Osteoblast (primary cell): Measurements from ENCODE around the gene TMEM61. TPM values are rescaled to one million over a fixed set of nuclear protein-coding genes. Genes with fewer than 3 reads are reported as not detected.
"Not testable (repeated sequence)": the region's sequence is repeated elsewhere in the genome, so short reads cannot be mapped to it uniquely, and the experiment has no call there.

Experiments
- DNase-seq: peaks from one replicate; pipeline ENCODE4 v3.0.0; 2011; ENCODE audit warnings: low spot score, mixed read lengths; ENCODE audit not compliant: insufficient read length; ENCODE audit errors: missing footprints
- H2AFZ ChIP-seq: 2 replicates; pipeline ENCODE4 v1.6.0; 2011; ENCODE audit warnings: mild to moderate bottlenecking, low read length
- H3K27ac ChIP-seq: 2 replicates; pipeline ENCODE4 v1.5.1; 2011; ENCODE audit warnings: mild to moderate bottlenecking, low read depth, low read length, moderate library complexity
- H3K27me3 ChIP-seq: 2 replicates; pipeline ENCODE4 v1.6.0; 2012; ENCODE audit warnings: mild to moderate bottlenecking, control low read depth, inconsistent platforms, low read length, moderate library complexity; ENCODE audit not compliant: insufficient read depth
- H3K36me3 ChIP-seq: 2 replicates; pipeline ENCODE4 v1.5.1; 2011; ENCODE audit warnings: mild to moderate bottlenecking, low read length, control low read depth, moderate library complexity; ENCODE audit not compliant: insufficient read depth
- H3K4me1 ChIP-seq: 2 replicates; pipeline ENCODE4 v1.5.1; 2011; ENCODE audit warnings: mild to moderate bottlenecking, low read length, control low read depth, moderate library complexity; ENCODE audit not compliant: insufficient read depth
- H3K4me2 ChIP-seq: 2 replicates; pipeline ENCODE4 v1.6.0; 2011; ENCODE audit warnings: mild to moderate bottlenecking, low read length; ENCODE audit not compliant: insufficient read depth
- H3K4me3 ChIP-seq: fragments of 200-600 bp; sonication (generic); 3 replicates; pipeline ENCODE4 v1.5.1; 2012; ENCODE audit warnings: mild to moderate bottlenecking, low read length, inconsistent platforms; ENCODE audit not compliant: insufficient read depth
- H3K79me2 ChIP-seq: 2 replicates; pipeline ENCODE4 v1.6.0; 2012; ENCODE audit warnings: mild to moderate bottlenecking, low read length, control low read depth, inconsistent platforms; ENCODE audit not compliant: insufficient read depth
- H3K9me3 ChIP-seq: 2 replicates; pipeline ENCODE4 v1.5.1; 2011; ENCODE audit warnings: low read depth, low read length, control low read depth
- H4K20me1 ChIP-seq: 2 replicates; pipeline ENCODE4 v1.6.0; 2012; ENCODE audit warnings: mild to moderate bottlenecking, low read length, control low read depth; ENCODE audit not compliant: insufficient read depth
- total RNA-seq: library from RNA; depleted of rRNA; stranded (reverse); fragments of >200 nt; gene quantifications from 2 replicates; pipeline ENCODE4 v1.2.3, GENCODE V29; 2012
- TF ChIP-seq, protein P1 (sequence below): IDR thresholded peaks from 2 replicates; pipeline ENCODE4 v1.5.1; 2011; ENCODE audit warnings: mild to moderate bottlenecking, low read depth, low read length, moderate library complexity; ENCODE audit errors: extremely low read depth

TMEM61 gene
- total RNA-seq, 1 donor, result not detected

DNA sequence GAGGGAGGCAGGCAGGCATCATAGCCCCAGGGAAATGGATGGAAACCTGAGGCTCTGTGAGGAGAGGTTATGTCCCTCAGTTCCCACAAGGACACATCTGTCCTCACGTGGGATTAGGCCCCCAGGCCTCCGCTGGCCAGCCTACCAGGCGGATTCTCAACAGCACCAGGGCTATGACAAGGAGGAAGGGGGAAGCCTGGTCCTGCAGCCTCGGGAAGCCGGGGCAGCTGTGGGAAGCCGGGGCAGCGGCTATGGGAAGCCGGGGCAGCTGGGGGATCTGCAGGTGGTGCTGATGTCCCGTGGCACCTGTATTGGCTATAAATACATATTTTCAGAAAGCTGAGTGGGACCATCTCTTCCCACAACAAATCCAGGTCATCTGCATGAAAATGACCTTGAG, 38.0 kb downstream of the TMEM61 start:
- H3K27me3 ChIP-seq, result peaks cover 9% of the 10 kb centered on the region
- TF ChIP-seq, protein P1, sequence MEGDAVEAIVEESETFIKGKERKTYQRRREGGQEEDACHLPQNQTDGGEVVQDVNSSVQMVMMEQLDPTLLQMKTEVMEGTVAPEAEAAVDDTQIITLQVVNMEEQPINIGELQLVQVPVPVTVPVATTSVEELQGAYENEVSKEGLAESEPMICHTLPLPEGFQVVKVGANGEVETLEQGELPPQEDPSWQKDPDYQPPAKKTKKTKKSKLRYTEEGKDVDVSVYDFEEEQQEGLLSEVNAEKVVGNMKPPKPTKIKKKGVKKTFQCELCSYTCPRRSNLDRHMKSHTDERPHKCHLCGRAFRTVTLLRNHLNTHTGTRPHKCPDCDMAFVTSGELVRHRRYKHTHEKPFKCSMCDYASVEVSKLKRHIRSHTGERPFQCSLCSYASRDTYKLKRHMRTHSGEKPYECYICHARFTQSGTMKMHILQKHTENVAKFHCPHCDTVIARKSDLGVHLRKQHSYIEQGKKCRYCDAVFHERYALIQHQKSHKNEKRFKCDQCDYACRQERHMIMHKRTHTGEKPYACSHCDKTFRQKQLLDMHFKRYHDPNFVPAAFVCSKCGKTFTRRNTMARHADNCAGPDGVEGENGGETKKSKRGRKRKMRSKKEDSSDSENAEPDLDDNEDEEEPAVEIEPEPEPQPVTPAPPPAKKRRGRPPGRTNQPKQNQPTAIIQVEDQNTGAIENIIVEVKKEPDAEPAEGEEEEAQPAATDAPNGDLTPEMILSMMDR, result no peak

DNA sequence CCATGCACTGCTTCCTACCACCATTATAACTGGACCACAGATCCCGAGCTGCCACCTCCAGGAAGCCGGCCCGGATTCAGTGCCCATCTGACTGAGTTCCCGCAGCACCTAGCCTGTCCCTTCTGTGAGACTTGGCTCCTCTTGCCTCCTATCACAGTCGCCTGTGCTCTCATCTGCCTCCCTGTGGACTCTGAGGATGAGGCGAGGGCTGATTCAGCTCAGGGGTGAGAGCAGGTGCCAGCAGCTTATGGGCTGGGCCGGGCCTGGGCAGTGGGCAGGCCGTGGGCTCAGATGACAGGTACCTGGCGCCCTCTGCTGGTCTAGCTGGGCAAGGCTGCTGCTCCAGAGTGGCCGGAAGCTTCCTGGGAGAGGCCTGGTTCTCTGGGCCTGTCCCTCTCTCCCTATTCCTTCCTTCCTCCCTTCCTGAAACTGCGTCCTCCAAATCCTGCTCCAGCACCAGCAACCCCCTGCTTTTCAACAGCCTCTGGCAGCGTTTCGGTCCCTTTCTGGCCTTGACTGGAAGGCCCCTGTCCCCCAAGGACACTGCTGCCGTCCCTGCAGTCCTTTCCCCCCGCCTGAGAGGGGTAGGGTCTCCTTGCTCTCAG, 41.6 kb downstream of the TMEM61 start:
- H3K9me3 ChIP-seq, result no peaks in the 10 kb centered on the region
- no peaks in the 10 kb centered on the region for H3K36me3 ChIP-seq
- peak; percentile 97 for DNase-seq
- H3K27ac ChIP-seq, result no peak overlapping the region
- H2AFZ ChIP-seq, result peak overlapping the region; percentile 91
- peaks cover 4% of the 10 kb centered on the region for H3K27me3 ChIP-seq
- TF ChIP-seq, protein P1, result peak; percentile 97
- no peaks in the 10 kb centered on the region for H3K79me2 ChIP-seq
- no peaks in the 10 kb centered on the region for H3K4me1 ChIP-seq
- H4K20me1 ChIP-seq, result no peaks in the 10 kb centered on the region
- no peak overlapping the region for H3K4me2 ChIP-seq
- no peak overlapping the region for H3K4me3 ChIP-seq

More for the DNA sequence above, 38.0 kb downstream of the TMEM61 start:
- DNase-seq, result no peak
- Histone ChIP-seq H2AFZ (no peak overlapping the region), H4K20me1 (no peaks in the 10 kb centered on the region), H3K9me3 (no peaks in the 10 kb centered on the region), H3K27ac (no peak overlapping the region), H3K4me2 (no peak overlapping the region), H3K4me1 (peaks cover 15% of the 10 kb centered on the region), H3K4me3 (no peak overlapping the region), H3K36me3 (no peaks in the 10 kb centered on the region), H3K79me2 (no peaks in the 10 kb centered on the region)

DNA sequence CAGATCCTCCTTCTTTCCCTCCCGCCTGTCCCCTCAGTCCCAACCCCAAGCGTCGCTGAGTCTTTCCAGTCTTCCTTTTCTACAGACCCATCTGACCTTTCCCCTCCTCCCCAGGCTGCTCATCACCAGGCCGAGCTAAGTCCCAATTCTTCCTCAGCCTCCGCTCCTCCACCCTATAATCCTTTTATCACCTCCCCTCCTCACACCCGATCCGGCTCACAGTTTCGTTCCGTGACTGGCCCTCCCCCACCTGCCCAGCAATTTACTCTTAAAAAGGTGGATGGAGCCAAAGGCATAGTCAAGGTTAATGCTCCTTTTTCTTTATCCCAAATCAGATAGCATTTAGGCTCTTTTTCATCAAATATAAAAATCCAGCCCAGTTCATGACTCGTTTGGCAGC, 43.7 kb downstream of the TMEM61 start:
- DNase-seq, H3K4me3 ChIP-seq, H3K36me3 ChIP-seq, H3K4me2 ChIP-seq, H3K27ac ChIP-seq, H3K9me3 ChIP-seq, H4K20me1 ChIP-seq, H2AFZ ChIP-seq, H3K79me2 ChIP-seq, H3K4me1 ChIP-seq, H3K27me3 ChIP-seq: not testable (repeated sequence)

DNA sequence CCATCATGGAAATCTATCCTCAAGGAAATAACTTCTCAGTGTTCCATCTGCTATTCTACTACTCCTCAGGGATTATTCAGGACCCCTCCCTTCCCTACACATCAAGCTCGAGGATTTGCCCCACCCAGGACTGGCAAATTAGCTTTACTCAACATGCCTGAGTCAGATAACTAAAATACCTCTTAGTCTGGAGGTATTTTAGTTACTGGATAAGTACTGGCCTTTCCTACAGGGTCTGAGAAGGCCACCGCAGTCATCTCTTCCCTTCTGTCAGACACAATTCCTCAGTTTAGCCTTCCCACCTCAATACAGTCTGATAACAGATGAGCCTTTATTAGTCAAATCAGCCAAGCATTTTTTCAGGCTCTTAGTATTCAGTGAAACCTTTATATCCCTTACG, 46.3 kb downstream of the TMEM61 start:
- H2AFZ ChIP-seq, H3K9me3 ChIP-seq, DNase-seq, H4K20me1 ChIP-seq, H3K4me3 ChIP-seq, H3K36me3 ChIP-seq, H3K4me2 ChIP-seq, H3K79me2 ChIP-seq, H3K4me1 ChIP-seq, H3K27ac ChIP-seq, H3K27me3 ChIP-seq: not testable (repeated sequence)

DNA sequence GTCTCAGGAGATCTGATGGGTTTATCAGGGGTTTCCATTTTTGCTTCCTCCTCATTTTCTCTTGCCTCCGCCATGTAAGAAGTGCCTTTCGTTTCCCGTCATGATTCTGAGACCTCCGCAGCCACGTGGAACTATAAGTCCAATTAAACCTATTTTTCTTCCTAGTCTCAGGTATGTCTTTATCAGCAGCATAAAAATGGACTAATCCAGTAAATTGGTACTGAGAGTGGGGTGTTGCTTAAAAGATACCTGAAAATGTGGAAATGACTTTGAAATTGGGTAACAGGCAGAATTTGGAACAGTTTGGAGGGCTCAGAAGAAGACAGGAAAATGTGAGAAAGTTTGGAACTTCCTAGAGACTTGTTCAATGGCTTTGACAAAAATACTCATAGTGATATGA, 50.7 kb downstream of the TMEM61 start:
- not testable (repeated sequence) for DNase-seq, H3K27ac ChIP-seq, H3K4me1 ChIP-seq, H4K20me1 ChIP-seq, H3K36me3 ChIP-seq, H3K9me3 ChIP-seq, H2AFZ ChIP-seq, H3K4me3 ChIP-seq, H3K4me2 ChIP-seq, H3K79me2 ChIP-seq
- peaks cover 20% of the 10 kb centered on the region for H3K27me3 ChIP-seq
